ENCODE measurements around the gene PRR36. TPM values are rescaled to one million over a fixed set of nuclear protein-coding genes. Genes with fewer than 3 reads are reported as not detected.

Gene PRR36
- total RNA-seq, 1 donor from 2014 or later: not detected

DNA sequence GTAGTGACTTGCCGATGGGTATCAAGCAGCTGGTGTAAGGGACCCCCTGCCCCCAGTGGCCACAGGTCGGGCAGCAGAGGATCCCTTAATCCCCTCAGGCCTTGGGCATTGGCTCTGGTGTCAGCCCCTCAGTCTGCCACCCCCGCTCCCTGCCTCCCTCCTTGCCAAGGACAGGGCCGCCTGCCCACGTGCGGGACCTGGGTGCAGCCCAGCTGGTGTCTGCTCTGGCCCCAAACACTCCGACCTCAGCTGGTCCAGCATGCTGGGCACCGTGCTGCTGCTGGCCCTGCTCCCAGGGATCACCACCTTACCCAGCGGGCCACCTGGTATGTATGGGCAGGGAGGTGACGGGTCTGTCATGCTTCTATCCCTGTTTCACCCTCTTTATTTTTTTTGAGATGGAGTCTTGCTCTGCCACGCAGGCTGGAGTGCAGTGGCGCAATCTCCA is 40.4 kb upstream of the PRR36 start, which contains the start of gene TGFBR3L:
TSS of gene TGFBR3L (plus strand) at position 233 of the 448 bp plus-strand sequence.
- no peak for DNase-seq (ENCODE audit: extremely low spot score in 2 of 2)
- H3K4me3 ChIP-seq: no peak within 1 kb of the TSS
- intact Hi-C loops (cut with DNase I): loop anchor here (10.0 kb wide), 1 partner anchor 90 kb away; the partner anchor contains the start of gene ELAVL1
- TF ChIP-seq POLR2AphosphoS5 (IDR thresholded peaks at IDR 0.05; ENCODE audit: insufficient read depth in 1 of 2, low read depth in 1 of 2): no peak
- TF ChIP-seq POLR2A (IDR thresholded peaks at IDR 0.05): no peak
- TF ChIP-seq, protein P1, sequence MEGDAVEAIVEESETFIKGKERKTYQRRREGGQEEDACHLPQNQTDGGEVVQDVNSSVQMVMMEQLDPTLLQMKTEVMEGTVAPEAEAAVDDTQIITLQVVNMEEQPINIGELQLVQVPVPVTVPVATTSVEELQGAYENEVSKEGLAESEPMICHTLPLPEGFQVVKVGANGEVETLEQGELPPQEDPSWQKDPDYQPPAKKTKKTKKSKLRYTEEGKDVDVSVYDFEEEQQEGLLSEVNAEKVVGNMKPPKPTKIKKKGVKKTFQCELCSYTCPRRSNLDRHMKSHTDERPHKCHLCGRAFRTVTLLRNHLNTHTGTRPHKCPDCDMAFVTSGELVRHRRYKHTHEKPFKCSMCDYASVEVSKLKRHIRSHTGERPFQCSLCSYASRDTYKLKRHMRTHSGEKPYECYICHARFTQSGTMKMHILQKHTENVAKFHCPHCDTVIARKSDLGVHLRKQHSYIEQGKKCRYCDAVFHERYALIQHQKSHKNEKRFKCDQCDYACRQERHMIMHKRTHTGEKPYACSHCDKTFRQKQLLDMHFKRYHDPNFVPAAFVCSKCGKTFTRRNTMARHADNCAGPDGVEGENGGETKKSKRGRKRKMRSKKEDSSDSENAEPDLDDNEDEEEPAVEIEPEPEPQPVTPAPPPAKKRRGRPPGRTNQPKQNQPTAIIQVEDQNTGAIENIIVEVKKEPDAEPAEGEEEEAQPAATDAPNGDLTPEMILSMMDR (IDR thresholded peaks at IDR 0.05): no peak
- H3K36me3 ChIP-seq: peaks cover 0 to 40% of the 10 kb centered on the region in 2 donors
- H3K27me3 ChIP-seq: no peaks in the 10 kb centered on the region
- H3K4me1 ChIP-seq: peaks cover 41% of the 10 kb centered on the region
- H3K27ac ChIP-seq: no peak within 1 kb of the TSS
- no peaks in the 10 kb centered on the region for H3K9me3 ChIP-seq

DNA sequence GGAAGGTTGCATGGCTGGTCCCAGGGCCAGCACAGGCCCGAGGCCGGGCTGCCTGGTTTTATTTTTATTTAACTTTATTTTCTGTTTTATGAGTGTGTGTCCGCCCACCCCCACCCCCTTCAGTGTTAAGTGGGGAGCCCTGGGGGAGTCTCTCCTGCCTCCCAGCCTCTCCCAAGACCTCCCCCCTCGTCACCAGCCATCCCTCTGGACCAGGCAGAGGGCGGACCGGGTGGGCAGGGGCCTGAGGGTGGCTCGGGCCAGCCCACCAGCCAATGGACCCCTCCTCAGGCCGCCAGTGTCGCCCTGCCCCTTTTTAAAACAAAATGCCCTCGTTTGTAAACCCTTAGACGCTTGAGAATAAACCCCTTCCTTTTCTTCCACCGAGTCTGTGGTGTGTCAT is 39.9 kb upstream of the PRR36 start:
- H3K36me3 ChIP-seq: peaks cover 0 to 41% of the 10 kb centered on the region in 2 donors
- no peak overlapping the region for H3K4me3 ChIP-seq
- no peaks in the 10 kb centered on the region for H3K27me3 ChIP-seq
- TF ChIP-seq POLR2A (IDR thresholded peaks at IDR 0.05) (no peak), POLR2AphosphoS5 (IDR thresholded peaks at IDR 0.05; ENCODE audit: insufficient read depth in 1 of 2, low read depth in 1 of 2) (no peak)
- TF ChIP-seq, protein P1 (IDR thresholded peaks at IDR 0.05): no peak
- H3K4me1 ChIP-seq: peaks cover 36% of the 10 kb centered on the region
- H3K9me3 ChIP-seq: no peaks in the 10 kb centered on the region
- no peak overlapping the region for H3K27ac ChIP-seq
- no peak for DNase-seq (ENCODE audit: extremely low spot score in 2 of 2)
- intact Hi-C loops (cut with DNase I): loop anchor here (10.0 kb wide), 1 partner anchor 91 kb away; the partner anchor contains the start of gene ELAVL1

DNA sequence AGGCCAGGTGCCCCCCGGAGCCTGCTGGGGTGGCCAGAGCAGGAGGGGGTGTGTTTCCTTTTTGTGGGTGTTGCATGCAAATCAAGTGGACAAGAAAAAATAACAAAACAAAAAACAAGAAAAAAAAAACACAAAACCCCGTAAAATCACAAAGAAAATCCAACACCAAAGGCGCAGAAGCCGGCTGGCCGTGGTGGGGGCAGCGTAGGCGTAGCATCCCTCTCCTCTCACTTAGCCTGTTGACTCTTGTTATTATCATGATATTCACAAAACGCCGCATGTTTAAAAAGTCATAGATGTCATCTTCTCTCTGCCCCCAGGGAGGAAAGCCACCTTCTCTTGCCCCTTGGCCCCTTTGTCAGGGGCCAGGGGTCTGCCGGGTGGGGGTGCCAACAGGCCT is 39.5 kb upstream of the PRR36 start:
- TF ChIP-seq, protein P1 (IDR thresholded peaks at IDR 0.05): no peak
- TF ChIP-seq POLR2AphosphoS5 (IDR thresholded peaks at IDR 0.05; ENCODE audit: insufficient read depth in 1 of 2, low read depth in 1 of 2) (no peak), POLR2A (IDR thresholded peaks at IDR 0.05) (no peak)
- no peaks in the 10 kb centered on the region for H3K9me3 ChIP-seq
- DNase-seq (ENCODE audit: extremely low spot score in 2 of 2): no peak
- H3K36me3 ChIP-seq: peaks cover 0 to 41% of the 10 kb centered on the region in 2 donors
- H3K4me1 ChIP-seq: peaks cover 31% of the 10 kb centered on the region
- no peak overlapping the region for H3K27ac ChIP-seq
- H3K4me3 ChIP-seq: no peak overlapping the region
- no peaks in the 10 kb centered on the region for H3K27me3 ChIP-seq
- intact Hi-C loops (cut with DNase I): loop anchor here (10.0 kb wide), 1 partner anchor 91 kb away; the partner anchor contains the start of gene ELAVL1

DNA sequence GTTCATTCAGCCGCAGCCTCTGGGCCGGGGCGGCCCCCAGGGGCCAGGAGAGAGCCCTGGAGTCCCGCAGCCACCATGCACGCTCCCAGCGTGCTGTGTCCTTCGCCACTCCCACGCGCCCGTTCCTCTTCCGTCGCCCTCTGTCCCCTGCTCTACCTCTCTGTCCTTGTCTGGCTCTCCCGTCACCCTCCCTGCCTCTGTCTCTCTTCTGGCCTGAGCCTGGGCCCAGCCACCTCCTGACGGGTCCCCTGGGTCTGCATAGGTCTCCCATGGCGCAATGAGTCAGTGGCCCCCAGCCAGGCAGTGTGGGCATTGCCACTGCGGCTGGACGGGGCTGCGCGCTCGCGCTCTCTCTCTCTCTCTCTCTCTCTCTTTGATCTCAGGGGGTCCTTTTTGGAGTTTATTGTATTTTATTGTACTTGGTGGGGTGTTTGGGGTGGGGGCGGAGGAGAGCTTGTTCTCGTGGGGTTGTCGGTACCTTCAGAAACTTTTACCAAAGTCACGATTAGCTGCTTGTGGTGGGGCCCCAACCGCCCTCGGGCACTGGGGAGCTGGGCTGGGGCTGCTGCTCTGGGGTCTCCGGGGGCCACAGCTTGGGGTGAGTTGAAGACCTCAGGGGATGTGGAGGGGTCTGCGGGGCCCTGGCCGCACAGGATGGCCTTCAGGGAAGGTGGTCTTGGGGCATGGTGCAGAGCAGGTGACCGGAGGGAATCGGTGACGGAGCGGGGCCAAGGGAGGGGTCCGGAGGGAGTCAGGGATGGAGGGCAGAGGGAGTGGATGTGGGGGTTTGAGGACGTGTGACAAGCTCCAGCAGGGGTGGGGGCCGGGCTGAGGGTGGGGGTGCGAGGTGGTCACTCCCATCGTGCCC is 38.7 kb upstream of the PRR36 start:
- H3K36me3 ChIP-seq: peaks cover 0 to 41% of the 10 kb centered on the region in 2 donors
- no peak for TF ChIP-seq POLR2A (IDR thresholded peaks at IDR 0.05)
- TF ChIP-seq, protein P1 (IDR thresholded peaks at IDR 0.05): no peak
- TF ChIP-seq POLR2AphosphoS5 (IDR thresholded peaks at IDR 0.05; ENCODE audit: insufficient read depth in 1 of 2, low read depth in 1 of 2): no peak
- intact Hi-C loops (cut with DNase I): loop anchor here (10.0 kb wide), 1 partner anchor 92 kb away; the partner anchor contains the start of gene ELAVL1

More for the DNA sequence above, 38.7 kb upstream of the PRR36 start:
- H3K4me3 ChIP-seq: no peak overlapping the region
- H3K4me1 ChIP-seq: peaks cover 30% of the 10 kb centered on the region
- no peaks in the 10 kb centered on the region for H3K27me3 ChIP-seq
- no peak overlapping the region for H3K27ac ChIP-seq
- no peak for DNase-seq (ENCODE audit: extremely low spot score in 2 of 2)
- no peaks in the 10 kb centered on the region for H3K9me3 ChIP-seq

Measured in vagina (tissue), 2 donors.